Testis (tissue), 2 donors: ENCODE data around the gene DHRS2.

Source experiments
- POLR2A ChIP-seq: fragments of 450-650 bp; IDR thresholded peaks from one replicate; pipeline ENCODE4 v1.6.1; 2017; ENCODE audit warnings: antibody characterized with exemption, mild to moderate bottlenecking, moderate library complexity
- TF ChIP-seq, protein P1 (sequence below), 3 experiments: fragments of 450-650 bp in 2 of 3; fragments of 200-600 bp in 1 of 3; sonication (generic) in 1 of 3; IDR thresholded peaks; one replicate each; pipeline ENCODE4 v1.5.1; 2016 to 2019; ENCODE audit warnings: antibody characterized with exemption in 3 of 3, mild to moderate bottlenecking in 2 of 3, moderate library complexity in 1 of 3

DNA sequence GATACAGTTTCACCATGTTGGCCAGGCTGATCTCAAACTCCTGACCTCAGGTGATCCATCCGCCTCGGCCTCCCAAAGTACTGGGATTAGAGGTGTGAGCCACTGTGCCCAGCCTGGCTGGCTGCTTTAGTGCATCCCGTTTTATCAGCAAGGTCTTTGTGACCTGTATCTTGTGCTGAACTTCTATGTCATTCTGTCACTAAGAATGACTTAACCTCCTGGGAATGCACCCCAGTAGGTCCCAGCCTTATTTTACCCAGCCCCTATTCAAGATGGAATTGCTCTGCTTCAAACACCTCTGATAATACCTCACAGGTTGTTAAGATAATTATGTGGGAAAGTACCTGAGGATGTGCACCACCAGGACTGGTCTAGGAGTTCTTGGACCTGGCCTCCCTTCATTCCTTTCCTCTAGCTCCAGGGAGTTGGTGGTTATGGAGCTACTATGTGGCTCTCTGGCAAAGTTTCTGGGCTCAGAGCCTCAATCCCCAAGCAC is 31.4 kb upstream of the DHRS2 start:
- TF ChIP-seq, protein P1, sequence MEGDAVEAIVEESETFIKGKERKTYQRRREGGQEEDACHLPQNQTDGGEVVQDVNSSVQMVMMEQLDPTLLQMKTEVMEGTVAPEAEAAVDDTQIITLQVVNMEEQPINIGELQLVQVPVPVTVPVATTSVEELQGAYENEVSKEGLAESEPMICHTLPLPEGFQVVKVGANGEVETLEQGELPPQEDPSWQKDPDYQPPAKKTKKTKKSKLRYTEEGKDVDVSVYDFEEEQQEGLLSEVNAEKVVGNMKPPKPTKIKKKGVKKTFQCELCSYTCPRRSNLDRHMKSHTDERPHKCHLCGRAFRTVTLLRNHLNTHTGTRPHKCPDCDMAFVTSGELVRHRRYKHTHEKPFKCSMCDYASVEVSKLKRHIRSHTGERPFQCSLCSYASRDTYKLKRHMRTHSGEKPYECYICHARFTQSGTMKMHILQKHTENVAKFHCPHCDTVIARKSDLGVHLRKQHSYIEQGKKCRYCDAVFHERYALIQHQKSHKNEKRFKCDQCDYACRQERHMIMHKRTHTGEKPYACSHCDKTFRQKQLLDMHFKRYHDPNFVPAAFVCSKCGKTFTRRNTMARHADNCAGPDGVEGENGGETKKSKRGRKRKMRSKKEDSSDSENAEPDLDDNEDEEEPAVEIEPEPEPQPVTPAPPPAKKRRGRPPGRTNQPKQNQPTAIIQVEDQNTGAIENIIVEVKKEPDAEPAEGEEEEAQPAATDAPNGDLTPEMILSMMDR (IDR thresholded peaks at IDR 0.05) = no peak
- TF ChIP-seq POLR2A = no peak
